OCI-LY1 (cell line): ENCODE measurements around the gene PPP4R3A.

Experiments used
- EZH2 ChIP-seq: fragments of 200-600 bp; sonication (generic), shearing (Covaris generic); IDR thresholded peaks from 2 replicates; pipeline ENCODE4 v1.8.0; 2017; ENCODE audit warnings: borderline replicate concordance, mixed run types, mild to moderate bottlenecking, antibody characterized with exemption, low read length, moderate library complexity, mixed read lengths
- TF ChIP-seq, protein P1 (sequence below): fragments of 200-600 bp; sonication (generic), shearing (Covaris generic); IDR thresholded peaks from 2 replicates; pipeline ENCODE4 v1.5.1; 2017; ENCODE audit warnings: mild to moderate bottlenecking, antibody characterized with exemption, low read length, moderate library complexity, mixed read lengths

DNA sequence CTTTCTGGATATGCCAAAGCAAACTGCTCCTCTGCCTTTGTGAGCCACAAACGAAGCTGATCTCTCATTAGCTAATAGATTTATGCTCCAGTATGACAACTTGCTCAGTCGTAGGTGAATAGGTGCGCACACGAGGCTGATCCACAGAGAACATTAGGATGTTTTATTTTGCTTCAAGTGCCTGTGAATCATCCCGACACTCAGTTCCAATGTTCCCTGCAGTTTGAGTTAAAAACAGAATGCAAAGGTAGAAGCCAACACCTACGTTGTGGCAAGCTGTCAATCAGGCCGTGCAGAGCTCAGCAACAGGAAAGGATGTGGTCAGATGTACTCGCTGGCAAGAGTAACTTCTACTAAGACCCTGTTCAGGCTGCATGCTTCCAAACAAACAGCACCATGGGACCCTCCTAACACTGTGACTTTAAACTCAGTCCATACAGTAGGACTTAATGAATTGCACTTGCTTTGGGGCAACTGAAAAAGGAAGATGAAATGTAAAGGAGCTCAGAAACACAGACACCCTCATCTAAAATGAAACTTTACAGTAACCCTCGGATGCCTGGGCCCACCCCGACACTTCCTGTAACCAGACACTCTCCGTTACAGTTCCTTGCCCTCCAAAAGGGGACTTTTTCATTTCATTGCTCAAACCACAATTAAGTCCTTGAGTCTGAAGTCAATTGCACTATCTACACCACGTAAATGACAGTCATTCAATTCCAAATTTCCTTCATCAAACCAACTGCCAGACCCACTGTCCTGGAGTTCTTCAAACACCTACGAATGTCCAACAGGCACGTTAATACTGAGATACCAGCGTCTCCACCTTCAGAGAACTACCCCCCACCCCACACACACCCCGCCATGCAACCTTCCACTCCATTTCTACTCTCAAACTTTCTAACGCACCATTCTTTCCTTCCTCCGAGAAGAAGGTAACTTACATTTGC lies 94.0 kb downstream of the PPP4R3A start:
- TF ChIP-seq, protein P1, sequence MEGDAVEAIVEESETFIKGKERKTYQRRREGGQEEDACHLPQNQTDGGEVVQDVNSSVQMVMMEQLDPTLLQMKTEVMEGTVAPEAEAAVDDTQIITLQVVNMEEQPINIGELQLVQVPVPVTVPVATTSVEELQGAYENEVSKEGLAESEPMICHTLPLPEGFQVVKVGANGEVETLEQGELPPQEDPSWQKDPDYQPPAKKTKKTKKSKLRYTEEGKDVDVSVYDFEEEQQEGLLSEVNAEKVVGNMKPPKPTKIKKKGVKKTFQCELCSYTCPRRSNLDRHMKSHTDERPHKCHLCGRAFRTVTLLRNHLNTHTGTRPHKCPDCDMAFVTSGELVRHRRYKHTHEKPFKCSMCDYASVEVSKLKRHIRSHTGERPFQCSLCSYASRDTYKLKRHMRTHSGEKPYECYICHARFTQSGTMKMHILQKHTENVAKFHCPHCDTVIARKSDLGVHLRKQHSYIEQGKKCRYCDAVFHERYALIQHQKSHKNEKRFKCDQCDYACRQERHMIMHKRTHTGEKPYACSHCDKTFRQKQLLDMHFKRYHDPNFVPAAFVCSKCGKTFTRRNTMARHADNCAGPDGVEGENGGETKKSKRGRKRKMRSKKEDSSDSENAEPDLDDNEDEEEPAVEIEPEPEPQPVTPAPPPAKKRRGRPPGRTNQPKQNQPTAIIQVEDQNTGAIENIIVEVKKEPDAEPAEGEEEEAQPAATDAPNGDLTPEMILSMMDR, result no peak
- no peak for TF ChIP-seq EZH2
